NCI-H2171 (cell line): ENCODE results near the gene EPHA8.
A peak's percentile ranks its signal among the peaks of the same experiment; 100 is the strongest.

Experiments used
- DNase-seq: peaks from one replicate; lab custom pipeline; 2025; lab: John Stamatoyannopoulos, UW

EPHA8 gene

DNA sequence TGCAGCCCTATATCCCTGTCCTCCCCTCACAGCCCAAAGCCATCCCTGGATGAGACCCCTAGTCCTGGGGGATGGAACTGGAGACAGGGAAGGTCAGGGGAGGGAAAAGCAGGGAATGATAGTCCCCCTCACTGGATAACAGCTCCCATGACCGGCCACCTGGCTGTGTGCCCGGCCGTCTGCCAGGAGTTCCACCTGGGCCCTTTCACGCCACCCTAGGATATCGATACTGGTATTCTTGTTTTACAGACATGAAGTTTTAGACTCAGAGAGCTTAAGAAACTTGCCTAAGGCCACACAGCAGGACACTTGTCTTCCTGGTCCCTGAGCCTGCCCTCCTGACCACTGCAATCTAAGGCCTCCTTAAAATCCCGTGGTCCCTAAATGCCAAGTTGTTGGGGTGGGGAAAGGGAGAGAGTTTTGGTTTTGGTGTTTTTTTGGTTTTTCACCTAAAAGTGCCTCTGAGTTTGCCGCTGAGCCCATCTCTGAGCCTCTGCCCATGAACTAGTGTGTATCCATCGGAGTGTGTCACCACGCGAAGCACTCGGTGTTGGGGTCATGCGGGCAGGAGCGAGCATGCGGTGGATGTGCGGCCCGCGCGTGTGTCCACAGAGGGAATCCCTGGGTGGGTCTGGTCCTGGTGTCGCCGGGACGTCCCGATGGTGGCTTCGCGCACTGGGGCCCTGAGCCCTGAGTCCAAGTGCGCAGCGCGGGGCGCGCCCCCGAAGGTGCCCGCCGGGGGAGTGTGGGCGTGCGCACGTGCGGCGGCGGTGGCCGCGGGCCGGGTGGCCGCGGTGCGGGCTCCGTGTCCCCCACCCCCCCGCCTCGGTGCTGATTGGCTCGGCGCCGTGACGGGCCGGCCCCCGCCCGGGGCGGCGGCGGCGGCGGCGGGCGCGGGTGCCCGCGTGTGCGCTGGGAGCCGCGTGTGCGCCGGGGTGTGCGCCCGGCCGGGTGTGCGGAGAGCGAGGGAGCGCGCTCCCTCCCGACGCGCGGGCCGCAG, at the start of gene EPHA8:
Gene EPHA8, plus strand, starts transcription at position 906 of the 1,000 bp plus-strand sequence. CDS start 147 bp downstream, outside the sequence.
- DNase-seq: peak; percentile 27

GRCh38 chr1:22516906-22517571, 46.2 kb upstream of the EPHA8 start:
- DNase-seq: no peak

- DNase-seq: no peak
Observed at GRCh38 chr1:22517956-22518355, 45.3 kb upstream of the EPHA8 start.

DNA sequence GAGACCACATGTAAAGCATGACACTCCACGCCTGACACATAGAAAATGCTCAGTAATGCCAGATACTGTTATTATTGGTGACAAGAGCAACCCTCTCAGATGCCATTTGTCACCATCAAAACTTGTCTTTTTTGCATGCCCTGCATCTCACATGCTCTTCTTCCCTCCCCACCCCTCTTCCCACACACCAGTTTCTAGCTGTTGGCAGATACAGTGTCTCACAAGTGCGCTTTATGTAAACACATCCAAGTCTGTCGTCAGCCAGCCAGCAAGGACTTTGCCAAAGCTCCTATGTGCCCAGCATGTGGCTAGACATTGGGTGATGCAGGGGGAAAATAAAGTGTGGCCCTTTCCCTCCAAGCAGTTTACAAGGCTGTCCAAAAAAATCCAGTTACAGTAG, 44.9 kb upstream of the EPHA8 start:
- no peak for DNase-seq

DNA sequence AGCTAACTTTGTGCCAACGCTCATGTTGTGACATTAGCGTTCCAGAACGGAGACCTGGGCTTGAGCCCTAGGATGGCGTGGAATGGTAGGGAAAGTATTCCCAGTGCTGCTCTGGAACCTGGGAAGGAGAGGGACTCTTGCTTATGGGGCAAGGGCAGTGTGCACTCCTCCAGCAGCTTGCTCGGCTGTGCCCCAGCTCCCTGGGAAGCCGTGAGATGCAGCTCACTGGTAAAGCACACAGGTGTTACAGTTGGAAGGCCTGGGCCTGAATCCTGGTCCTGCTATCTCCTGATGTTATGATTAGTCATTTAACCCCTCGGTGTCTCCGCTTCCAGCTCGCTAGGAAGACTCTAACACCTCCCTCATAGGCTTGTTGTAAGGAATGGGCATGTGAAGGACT, 42.4 kb upstream of the EPHA8 start:
- DNase-seq: no peak

- no peak for DNase-seq
Observed at GRCh38 chr1:22521692-22522091, 41.6 kb upstream of the EPHA8 start.

GRCh38 chr1:22522221-22522743, 41.0 kb upstream of the EPHA8 start:
- DNase-seq: no peak

DNA sequence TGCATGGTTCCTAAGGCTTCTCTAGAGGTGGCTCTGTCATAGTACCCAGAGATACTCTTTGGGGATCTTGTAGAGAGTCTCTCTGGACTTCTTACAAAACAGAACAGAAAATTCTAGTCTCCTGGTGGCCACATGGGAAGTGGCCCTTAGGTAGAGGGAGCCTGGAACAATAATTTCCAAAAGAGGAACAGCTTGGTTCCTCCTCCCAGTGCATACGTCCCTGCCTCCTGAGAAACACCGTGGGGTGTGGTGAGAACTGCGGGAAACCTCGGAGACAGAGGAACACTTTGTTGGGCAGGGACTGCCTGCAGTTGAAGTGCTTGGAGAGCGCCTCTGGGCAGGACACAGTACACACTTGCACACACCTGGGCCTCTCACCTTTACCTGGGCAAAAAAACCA, 38.8 kb upstream of the EPHA8 start:
- no peak for DNase-seq

DNA sequence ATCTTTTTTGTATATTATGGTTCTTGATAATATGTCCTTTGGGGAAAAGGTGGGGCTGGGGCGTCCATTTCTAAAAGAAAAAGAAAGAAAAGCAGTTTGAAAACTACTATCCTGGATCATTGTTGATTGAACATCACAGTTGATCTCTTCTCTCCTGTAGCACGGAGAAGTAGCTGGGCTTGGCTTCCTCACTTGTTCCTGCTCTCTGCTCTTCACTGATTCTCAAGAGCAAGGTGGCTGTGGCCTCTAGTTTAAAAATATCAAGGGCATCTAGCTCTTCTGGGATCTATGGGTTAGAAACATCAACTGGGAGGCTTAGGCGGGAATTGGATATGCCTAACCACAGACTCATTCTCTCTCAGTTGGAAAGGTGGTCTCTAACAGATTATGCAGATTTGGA, 38.1 kb upstream of the EPHA8 start:
- no peak for DNase-seq

DNA sequence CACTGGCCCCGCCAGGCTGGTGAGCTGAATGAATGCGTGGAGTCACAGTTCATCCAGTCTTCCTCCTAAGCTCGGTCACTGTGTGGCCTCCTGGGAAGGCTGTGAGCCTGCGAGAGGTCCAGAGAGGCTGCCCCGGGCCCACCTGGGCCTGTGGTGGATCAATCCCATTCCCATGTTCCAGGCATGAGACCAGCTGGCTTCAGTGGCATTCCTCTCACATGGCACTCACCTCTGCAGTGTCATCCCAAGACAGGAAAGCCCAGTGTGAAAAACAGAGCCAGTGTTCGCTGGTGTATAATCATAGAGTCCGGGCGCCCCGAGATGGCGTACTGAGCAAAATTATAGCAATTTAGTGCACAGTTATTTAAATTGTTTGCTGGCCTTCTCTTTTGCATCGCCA, 37.6 kb upstream of the EPHA8 start:
- no peak for DNase-seq

- DNase-seq: no peak
Observed at GRCh38 chr1:22526098-22526497, 37.2 kb upstream of the EPHA8 start.

DNA sequence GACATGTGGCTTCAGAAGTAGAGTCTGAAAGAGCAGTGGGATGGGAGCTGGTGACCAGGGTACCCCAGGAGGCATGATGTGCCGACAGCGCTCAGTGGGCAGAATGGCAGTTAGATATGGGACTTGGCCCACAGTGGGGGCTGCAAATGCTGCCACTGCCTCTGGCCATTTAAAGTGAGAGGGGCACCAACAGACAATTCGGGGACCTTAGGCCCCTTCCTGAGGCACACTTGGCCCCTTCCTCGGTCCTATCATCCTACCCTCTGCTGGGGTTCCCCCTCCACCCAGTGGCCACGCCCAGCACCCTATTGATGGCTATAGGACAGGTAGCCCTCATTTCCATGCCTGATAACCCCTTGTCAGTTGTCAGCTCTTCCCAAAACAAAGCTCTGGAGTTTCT, 36.6 kb upstream of the EPHA8 start:
- DNase-seq: no peak

DNA sequence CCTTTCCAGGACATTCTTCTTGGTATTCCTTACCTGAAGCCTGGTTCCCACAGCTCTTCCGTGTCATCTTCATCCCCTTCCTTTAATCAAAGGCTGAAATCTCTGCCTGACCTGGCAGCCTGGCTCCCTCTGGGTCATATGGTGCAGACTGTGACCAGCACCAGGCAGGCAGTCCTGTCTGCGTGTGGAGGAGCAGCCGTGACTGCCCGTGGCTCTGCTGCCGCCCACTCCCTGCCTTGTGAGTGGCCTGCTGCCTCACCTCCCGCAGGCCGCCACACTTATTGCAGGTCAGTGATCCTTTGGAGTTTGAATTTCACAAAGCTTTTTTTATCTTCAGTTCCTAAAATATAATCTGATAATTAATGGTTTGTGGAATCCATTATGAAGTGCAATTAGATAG, 36.2 kb upstream of the EPHA8 start:
- no peak for DNase-seq

GRCh38 chr1:22527555-22528296, 35.6 kb upstream of the EPHA8 start:
- DNase-seq: no peak

GRCh38 chr1:22528451-22528850, 34.8 kb upstream of the EPHA8 start:
- no peak for DNase-seq

DNA sequence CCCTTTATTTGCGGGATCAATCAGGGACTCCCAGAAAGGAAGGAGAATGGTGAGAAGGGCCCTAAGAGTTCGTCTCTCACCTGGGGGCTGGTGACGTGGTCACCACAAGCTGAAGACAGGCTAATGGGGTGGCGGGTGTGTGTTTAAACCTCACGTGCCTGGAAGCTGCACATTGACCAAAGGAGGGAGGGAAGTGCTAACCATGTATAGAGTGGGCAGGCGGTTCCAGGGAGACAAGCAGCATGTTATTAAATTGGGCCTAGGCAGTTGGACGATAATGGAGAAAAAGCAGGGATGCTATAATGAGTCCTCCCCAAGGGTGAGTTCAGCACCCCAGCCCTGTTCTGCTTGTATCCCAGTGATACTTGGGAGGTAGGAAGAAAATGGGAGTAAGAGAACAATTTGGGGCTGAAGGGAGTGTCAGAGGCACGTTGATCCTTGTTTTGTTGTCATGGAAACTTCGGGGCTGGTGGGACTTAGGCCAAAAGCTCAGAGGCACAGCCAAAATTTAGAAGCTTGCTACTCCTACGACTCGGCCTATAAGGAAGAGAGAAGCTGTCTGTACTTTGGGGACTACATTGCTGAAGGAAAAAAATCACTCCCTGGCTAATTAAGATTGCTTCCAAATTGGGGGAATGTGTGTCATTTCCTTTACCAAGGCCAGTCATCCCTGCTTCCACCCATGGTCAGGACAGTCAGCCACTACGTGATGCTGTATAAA, 33.2 kb upstream of the EPHA8 start:
- no peak for DNase-seq

- no peak for DNase-seq
Observed at GRCh38 chr1:22530715-22531114, 32.6 kb upstream of the EPHA8 start.

DNA sequence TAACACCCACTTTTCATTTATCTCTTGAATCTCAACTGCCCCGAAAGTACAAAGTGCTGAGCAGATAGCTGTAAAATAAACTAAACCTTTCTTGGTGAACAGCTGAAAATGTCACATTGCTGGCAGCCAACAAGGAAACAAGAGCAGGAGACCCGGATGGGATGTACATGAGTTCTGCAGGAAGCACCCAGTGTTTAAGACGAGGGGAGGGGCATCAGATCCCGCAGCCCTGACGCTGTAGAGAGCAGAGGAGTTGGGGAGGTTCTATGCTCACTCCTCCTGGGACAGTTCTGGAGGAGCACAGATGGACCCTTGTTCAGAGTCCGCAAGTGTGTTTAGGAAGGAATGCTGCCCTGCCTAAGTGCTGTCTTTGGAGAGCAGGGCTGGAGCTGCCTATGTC, 32.0 kb upstream of the EPHA8 start:
- no peak for DNase-seq

GRCh38 chr1:22533244-22533895, 29.9 kb upstream of the EPHA8 start:
- DNase-seq: no peak

GRCh38 chr1:22534951-22535350, 28.3 kb upstream of the EPHA8 start:
- no peak for DNase-seq

DNA sequence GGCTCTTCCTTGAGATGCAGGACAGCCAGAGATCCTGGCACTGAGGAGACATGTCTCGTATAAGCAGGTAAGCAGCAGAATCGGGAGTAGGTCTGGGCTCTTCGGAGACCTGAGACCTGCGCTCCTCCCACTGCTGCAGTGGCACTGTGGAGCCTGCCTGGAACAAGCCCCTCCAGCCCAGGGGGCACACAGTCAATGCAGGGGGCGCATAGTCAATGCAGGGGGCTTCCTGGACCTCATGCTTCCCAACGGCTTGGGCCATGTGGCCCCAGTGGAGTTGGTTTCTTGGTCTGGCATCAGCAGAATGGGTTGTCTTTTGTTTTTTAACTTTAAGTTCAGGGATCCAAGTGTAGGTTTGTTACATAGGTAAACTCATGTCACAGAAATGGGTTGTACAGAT, 27.9 kb upstream of the EPHA8 start:
- DNase-seq: no peak
